SH-SY5Y (cell line): ENCODE data around the gene ATP5PF.

Source experiments
- GATA2 ChIP-seq: IDR thresholded peaks from 2 replicates; pipeline ENCODE4 v1.6.1; 2011; ENCODE audit warnings: mild to moderate bottlenecking, low read depth, low read length
- GATA3 ChIP-seq: IDR thresholded peaks from 2 replicates; pipeline ENCODE4 v1.6.1; 2011; ENCODE audit warnings: low read depth, mild to moderate bottlenecking, low read length, moderate library complexity

DNA sequence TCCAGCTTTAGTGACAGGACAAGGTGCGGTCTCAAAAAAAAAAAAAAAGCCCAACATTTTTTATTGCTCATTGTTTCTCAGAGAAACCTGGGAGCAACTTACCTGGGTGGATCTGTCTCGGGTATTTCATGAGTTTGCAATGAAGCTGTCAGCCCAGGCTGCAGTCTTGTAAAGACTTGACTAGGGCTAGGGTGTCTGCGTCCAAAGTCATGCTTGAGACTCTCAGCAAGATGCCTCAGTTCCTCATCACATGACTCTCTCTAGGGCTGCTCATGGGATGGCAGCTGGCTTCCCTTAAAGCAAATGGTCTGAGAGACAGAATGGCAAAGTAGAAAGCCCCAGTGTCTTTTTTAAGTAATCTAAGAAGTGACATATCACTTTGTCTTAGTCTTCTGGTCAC, 8.2 kb upstream of the ATP5PF start:
- TF ChIP-seq GATA2 (no peak), GATA3 (no peak)
